NCI-H2227 (cell line): ENCODE data around the gene ARID1B.

Experiments used
- DNase-seq: peaks from one replicate; lab custom pipeline; 2025; ENCODE audit not compliant: unreplicated experiment; lab: John Stamatoyannopoulos, UW

The ARID1B gene

DNA sequence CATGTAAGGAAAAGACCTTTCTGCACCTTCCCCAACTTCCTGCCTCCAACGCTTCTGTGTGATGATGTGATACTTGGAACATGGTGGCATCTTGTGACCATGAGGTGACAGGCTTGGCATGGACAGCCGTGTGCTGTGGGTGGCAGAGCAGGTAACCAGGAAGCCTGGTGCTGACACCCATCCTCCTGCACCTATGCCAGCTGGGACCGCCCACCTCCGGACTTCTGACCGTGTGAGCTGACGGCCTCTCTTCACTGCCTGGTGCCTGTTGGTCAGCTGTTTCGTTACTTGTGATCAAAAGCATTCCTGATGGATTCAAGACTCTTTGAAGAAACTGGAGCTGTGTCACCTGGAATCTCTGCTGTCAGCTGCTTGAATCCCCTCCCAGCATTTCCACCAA lies 475.8 kb downstream of the ARID1B start:
- DNase-seq = no peak

DNA sequence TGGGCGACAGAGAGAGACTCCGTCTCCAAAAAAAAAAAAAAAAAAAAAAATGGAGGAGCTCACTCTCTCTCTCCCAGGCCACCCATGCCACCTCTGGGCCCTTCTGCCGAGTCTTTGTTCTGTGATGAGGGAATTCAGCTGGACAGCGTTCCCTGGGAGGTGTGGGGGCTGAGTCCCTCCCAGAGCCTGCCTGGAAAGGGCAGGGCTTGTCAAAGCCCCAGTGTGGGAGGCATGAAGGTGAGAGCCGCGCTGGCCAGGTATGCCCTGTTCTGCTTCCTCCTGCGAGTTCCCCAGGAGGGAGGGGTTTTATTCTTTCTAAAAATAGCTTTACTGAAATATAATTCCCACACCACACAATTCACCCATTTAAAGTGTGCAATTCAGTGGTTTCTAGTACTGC lies 476.5 kb downstream of the ARID1B start:
- no peak for DNase-seq

DNA sequence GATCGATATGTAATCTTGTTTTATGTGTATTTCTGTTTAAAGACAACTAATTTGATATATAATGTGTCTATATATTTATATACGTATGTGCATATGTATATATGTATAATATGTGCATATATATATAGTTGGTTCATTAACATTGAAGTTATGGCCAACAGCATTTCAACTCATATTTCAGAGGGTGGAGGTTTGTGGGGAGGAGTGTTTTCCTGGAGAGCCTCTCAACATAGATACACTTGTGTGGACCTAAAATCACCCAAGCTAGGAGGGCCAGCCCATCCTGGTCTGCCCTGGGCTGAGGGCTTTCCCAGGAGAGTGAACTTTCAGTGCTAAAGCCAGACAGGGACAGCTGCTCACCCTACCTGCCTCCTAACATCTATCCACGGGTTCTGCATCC lies 477.4 kb downstream of the ARID1B start:
- DNase-seq = no peak

DNA sequence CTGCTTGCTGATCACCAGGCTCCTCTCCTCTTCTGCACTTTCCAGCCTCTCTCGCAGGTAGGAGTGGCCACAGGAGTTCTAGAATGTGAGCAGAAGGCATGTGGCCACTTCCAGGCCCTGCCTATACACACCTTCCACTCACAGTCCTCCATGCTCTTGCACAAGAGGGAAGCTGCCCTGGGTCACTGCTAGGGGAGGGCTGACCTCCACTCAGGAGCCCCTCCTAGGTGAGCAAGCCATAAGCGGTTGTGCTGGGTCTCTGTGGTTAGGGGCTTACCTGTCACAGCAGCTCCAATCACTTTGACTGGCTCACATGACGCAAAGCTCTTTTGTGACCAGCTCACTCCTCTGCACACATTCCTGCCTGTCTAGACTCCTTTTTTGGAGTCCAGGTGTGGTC lies 477.9 kb downstream of the ARID1B start:
- DNase-seq = no peak

DNA sequence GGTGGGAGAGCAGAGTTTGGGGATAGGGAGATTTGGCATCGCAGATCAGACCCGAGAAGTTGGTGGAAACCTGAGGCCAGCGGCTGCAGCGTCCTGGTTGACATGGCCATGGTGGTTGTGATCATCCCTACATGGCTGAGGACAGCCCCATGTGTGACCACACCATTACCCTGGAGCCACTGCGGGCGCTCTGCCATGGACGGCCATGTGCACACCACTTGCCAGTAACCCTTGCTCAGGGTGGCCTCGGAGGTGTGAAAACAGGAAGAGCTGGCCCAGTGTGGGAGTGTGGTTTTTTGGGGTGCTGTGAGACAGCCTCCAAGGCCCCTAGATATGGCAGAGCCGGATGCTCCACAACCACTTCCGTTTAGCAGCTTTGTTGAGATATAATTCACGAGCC lies 481.7 kb downstream of the ARID1B start:
- no peak for DNase-seq

DNA sequence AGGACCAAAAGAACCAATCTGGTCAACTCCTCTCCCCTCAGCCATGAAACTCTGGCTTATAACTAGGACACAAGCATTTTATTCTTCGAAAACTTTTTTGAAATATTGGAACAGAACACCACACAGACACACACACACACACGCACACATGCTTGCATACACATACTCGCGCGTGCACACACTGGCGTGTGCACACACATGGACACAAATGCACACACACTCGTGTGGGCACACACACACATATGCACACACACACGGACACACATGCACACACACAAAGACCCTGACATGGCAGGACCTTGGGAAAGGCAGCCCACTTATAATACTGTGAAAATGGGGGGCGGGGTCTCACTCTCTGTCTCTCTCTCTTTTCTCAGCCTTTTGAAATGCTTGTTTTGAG lies 482.3 kb downstream of the ARID1B start:
- DNase-seq = no peak
